NCI-H2196 (cell line): Measurements from ENCODE around the gene OSR1.

Source experiments
- DNase-seq: peaks from one replicate; lab custom pipeline; 2025; ENCODE audit not compliant: unreplicated experiment; lab: John Stamatoyannopoulos, UW

Gene OSR1

GRCh38 chr2:19359021-19359357 lies 566 bp upstream of the OSR1 start:
- no peak for DNase-seq

GRCh38 chr2:19357402-19358241 lies 801 bp downstream of the OSR1 start:
- DNase-seq: no peak

- DNase-seq: no peak
These were observed 1.6 kb downstream of the OSR1 start for GRCh38 chr2:19356545-19357401.

GRCh38 chr2:19355931-19356544 lies 2.4 kb downstream of the OSR1 start:
- no peak for DNase-seq

GRCh38 chr2:19355416-19355821 lies 3.0 kb downstream of the OSR1 start:
- DNase-seq: no peak

- DNase-seq: no peak
These were observed 3.4 kb downstream of the OSR1 start for GRCh38 chr2:19355014-19355405.

GRCh38 chr2:19353721-19354050 lies 4.7 kb downstream of the OSR1 start:
- DNase-seq: no peak

GRCh38 chr2:19352946-19353720 lies 5.3 kb downstream of the OSR1 start:
- no peak for DNase-seq

- no peak for DNase-seq
These were observed 6.3 kb downstream of the OSR1 start for GRCh38 chr2:19351899-19352697.

- no peak for DNase-seq
These were observed 6.9 kb downstream of the OSR1 start for GRCh38 chr2:19351499-19351898.

- DNase-seq: no peak
These were observed 7.6 kb downstream of the OSR1 start for GRCh38 chr2:19350678-19351401.

GRCh38 chr2:19349911-19350677 lies 8.3 kb downstream of the OSR1 start:
- no peak for DNase-seq

GRCh38 chr2:19348692-19349091 lies 9.7 kb downstream of the OSR1 start:
- DNase-seq: no peak

GRCh38 chr2:19347619-19348562 lies 10.5 kb downstream of the OSR1 start:
- peak; percentile 92 for DNase-seq

GRCh38 chr2:19346983-19347618 lies 11.3 kb downstream of the OSR1 start:
- DNase-seq: no peak

GRCh38 chr2:19337742-19338141 lies 20.7 kb downstream of the OSR1 start:
- no peak for DNase-seq

- no peak for DNase-seq
These were observed 21.2 kb downstream of the OSR1 start for GRCh38 chr2:19337202-19337601.
